PC-9 (cell line): Measurements from ENCODE around the gene TMEM94. TPM values are rescaled to one million over a fixed set of nuclear protein-coding genes. Genes with fewer than 3 reads are reported as not detected.

Source experiments
- BruUV-seq: library from RNA; stranded (reverse); fragments of 400-500 nt; replicated peaks from 2 replicates; lab custom pipeline; 2021; lab: Mats Ljungman, UMichigan
- CTCF ChIA-PET: fragments of 300-600 bp; sonication (Branson Sonifier 250); formaldehyde crosslinking; loops from one replicate; lab custom pipeline; 2022; ENCODE audit warnings: antibody characterized with exemption; lab: Charles Lee
- POLR2A ChIA-PET: fragments of 300-600 bp; sonication (Branson Sonifier 250); formaldehyde crosslinking; loops from one replicate; lab custom pipeline; 2022; ENCODE audit warnings: antibody characterized with exemption; ENCODE audit not compliant: unreplicated experiment; lab: Charles Lee
- DNase-seq, 2 experiments: peaks; one replicate each; pipeline versions ENCODE4 v3.0.0 to v3.0.0-alpha.2; 2015 to 2022; ENCODE audit warnings: mixed read lengths in 1 of 2
- H2AFZ ChIP-seq: fragments of 200-600 bp; sonication (generic); 2 replicates; pipeline ENCODE4 v1.8.1; 2017; ENCODE audit warnings: antibody characterized with exemption
- H3F3A ChIP-seq: fragments of 200-600 bp; sonication (generic); 2 replicates; pipeline ENCODE4 v1.8.1; 2017; ENCODE audit warnings: antibody characterized with exemption, mild to moderate bottlenecking, low read depth; ENCODE audit not compliant: insufficient read depth
- H3K27ac ChIP-seq: fragments of 200-600 bp; sonication (generic); 2 replicates; pipeline ENCODE4 v1.6.1; 2016; ENCODE audit warnings: mixed run types
- H3K27me3 ChIP-seq: fragments of 200-600 bp; sonication (generic); 2 replicates; pipeline ENCODE4 v1.6.1; 2016; ENCODE audit warnings: low read depth, mixed run types; ENCODE audit not compliant: insufficient read depth
- H3K36me3 ChIP-seq: fragments of 200-600 bp; sonication (generic); 2 replicates; pipeline ENCODE4 v1.6.1; 2016; ENCODE audit warnings: low read depth, mixed run types
- H3K4me1 ChIP-seq: fragments of 200-600 bp; sonication (generic); replicated peaks from 2 replicates; pipeline ENCODE4 v1.6.1; 2016; ENCODE audit warnings: mixed run types; ENCODE audit not compliant: insufficient read depth
- H3K4me2 ChIP-seq: fragments of 200-600 bp; sonication (generic); 2 replicates; pipeline ENCODE4 v1.6.1; 2017; ENCODE audit warnings: mixed run types
- H3K4me3 ChIP-seq: fragments of 200-600 bp; sonication (generic); 2 replicates; pipeline ENCODE4 v1.6.1; 2016; ENCODE audit warnings: mixed run types
- H3K79me2 ChIP-seq: fragments of 200-600 bp; sonication (generic); 2 replicates; pipeline ENCODE4 v1.6.1; 2017; ENCODE audit warnings: low read depth, mixed run types
- H3K9me2 ChIP-seq: fragments of 200-600 bp; sonication (generic); 2 replicates; pipeline ENCODE4 v1.8.1; 2017; ENCODE audit warnings: mild to moderate bottlenecking; ENCODE audit not compliant: insufficient read depth
- H3K9me3 ChIP-seq: fragments of 200-600 bp; sonication (generic); 2 replicates; pipeline ENCODE4 v1.8.1; 2016; ENCODE audit warnings: low read depth; ENCODE audit not compliant: insufficient read depth
- H4K20me1 ChIP-seq: fragments of 200-600 bp; sonication (generic); 2 replicates; pipeline ENCODE4 v1.8.1; 2017; ENCODE audit not compliant: insufficient read depth
- EZH2 ChIP-seq: fragments of 200-600 bp; sonication (generic); IDR thresholded peaks from 2 replicates; pipeline ENCODE4 v1.8.0; 2017; ENCODE audit warnings: antibody characterized with exemption, low read depth
- intact Hi-C: fragments of 100-400 bp; cut with micrococcal nuclease; formaldehyde crosslinking; loops from one replicate; pipeline ENCODE4 v1.10.0; 2022; ENCODE audit not compliant: unreplicated experiment
- total RNA-seq: library from RNA; stranded (reverse); gene quantifications from 2 replicates; pipeline ENCODE4 v1.2.3, GENCODE V29; 2021
- TF ChIP-seq, protein P1 (sequence below): fragments of 200-600 bp; sonication (generic); conservative IDR thresholded peaks from 2 replicates; pipeline ENCODE4 v1.6.1; 2017; ENCODE audit warnings: mixed run types, antibody characterized with exemption, mild to moderate bottlenecking, moderate library complexity

The TMEM94 gene
- total RNA-seq, 1 experiment from 2014 or later, result 78.9 TPM

DNA sequence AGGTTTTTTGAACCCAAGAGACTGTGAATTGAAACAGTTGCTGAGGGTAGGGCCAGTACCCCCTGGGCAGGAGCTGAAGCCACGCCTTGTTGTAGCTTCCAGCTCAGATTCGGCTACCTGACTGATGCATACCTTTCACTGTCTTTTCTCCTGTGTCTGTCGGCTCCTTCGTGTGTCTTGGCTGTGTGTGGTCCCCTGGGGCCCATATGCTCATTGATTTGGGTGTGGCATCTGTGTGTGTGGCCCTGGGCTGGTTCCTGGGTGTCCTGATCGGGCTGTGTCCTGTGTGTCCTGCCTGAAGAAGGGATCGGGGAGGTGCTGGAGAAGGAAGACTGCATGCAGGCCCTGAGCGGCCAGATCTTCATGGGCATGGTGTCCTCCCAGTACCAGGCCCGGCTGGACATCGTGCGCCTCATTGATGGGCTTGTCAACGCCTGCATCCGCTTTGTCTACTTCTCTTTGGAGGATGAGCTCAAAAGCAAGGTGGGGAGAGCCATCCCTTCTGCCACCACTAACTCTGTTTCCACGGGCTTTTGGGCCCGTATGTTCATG is 38.0 kb downstream of the TMEM94 start:
- Histone ChIP-seq H3F3A (no peaks in the 10 kb centered on the region), H3K27ac (no peak overlapping the region), H3K27me3 (no peaks in the 10 kb centered on the region), H3K79me2 (no peaks in the 10 kb centered on the region), H3K4me3 (no peak overlapping the region), H3K4me2 (no peak overlapping the region), H3K4me1 (no peaks in the 10 kb centered on the region), H3K9me3 (no peaks in the 10 kb centered on the region), H2AFZ (no peak overlapping the region), H4K20me1 (no peaks in the 10 kb centered on the region), H3K36me3 (no peaks in the 10 kb centered on the region), H3K9me2 (no peaks in the 10 kb centered on the region)
- no TSS peak for BruUV-seq
- ChIA-PET CTCF (interaction anchor here (0.7 kb wide), 1 partner anchor 18 kb away, joined by 3 read pairs; no protein-coding TSS in a partner anchor), POLR2A (interaction anchor here (0.6 kb wide), 1 partner anchor 147 kb away, joined by 4 read pairs; no protein-coding TSS in a partner anchor)
- intact Hi-C loops, result no loop called here
- no peak for DNase-seq
- no peak for TF ChIP-seq EZH2

DNA sequence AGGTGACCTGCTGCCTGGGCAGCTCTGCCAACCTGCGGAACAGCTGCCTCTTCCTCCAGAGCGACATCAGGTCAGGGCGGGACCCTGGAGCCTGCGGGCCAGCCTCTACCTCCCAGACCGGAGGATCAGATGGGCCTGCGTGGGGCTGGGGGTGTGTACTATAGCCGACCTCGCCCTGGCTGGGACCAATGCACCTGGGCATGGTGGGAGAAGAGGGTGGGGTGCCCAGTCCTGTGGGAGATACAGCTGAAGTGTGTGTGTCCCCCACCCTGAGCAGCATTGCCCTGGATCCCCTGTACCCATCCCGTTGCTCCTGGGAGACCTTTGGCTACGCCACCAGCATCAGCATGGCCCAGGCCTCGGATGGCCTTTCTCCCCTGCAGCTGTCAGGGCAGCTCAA is 39.6 kb downstream of the TMEM94 start:
- H4K20me1 ChIP-seq, result no peaks in the 10 kb centered on the region
- no peaks in the 10 kb centered on the region for H3K9me2 ChIP-seq
- H3K79me2 ChIP-seq, result no peaks in the 10 kb centered on the region
- BruUV-seq, result no TSS peak
- no peak for DNase-seq
- H3K4me2 ChIP-seq, result no peak overlapping the region
- ChIA-PET CTCF (no interaction called here), POLR2A (no interaction called here)
- H3K4me1 ChIP-seq, result no peaks in the 10 kb centered on the region
- no peak overlapping the region for H3K27ac ChIP-seq
- intact Hi-C loops, result loop anchor here (5.0 kb wide), 1 partner anchor 69 kb away; no protein-coding TSS in a partner anchor
- H3F3A ChIP-seq, result no peaks in the 10 kb centered on the region
- TF ChIP-seq EZH2, result no peak
- H3K4me3 ChIP-seq, result no peak overlapping the region
- H3K9me3 ChIP-seq, result no peaks in the 10 kb centered on the region
- no peaks in the 10 kb centered on the region for H3K36me3 ChIP-seq
- no peak overlapping the region for H2AFZ ChIP-seq
- H3K27me3 ChIP-seq, result no peaks in the 10 kb centered on the region

DNA sequence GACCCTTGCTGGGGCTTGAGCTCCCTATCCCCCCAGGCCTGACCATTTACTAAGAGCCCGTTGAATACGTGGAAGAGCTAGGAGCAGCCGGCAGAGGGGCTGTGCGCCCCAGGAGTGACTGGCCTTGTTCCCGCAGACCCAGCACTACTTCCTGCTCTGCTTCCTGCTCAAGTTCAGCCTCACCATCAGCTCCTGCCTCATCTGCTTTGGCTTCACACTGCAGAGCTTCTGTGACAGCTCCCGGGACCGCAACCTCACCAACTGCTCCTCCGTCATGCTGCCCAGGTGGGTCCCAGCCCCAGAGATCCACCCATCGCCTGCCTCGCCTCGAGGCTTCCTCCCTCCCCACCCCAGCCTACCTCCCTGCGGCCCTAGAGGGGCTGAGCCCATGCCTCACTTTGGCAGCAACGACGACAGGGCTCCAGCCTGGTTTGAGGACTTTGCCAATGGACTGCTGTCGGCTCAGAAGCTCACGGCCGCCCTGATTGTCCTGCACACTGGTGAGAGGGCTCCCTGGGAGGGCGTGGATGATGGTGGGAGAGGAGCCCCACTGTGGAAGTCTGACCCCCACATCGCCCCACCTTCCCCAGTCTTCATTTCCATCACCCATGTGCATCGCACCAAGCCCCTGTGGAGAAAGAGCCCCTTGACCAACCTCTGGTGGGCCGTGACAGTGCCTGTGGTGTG is 41.7 kb downstream of the TMEM94 start:
- BruUV-seq, result no TSS peak

More for the DNA sequence above, 41.7 kb downstream of the TMEM94 start:
- intact Hi-C loops, result loop anchor here (5.0 kb wide), 1 partner anchor 71 kb away; no protein-coding TSS in a partner anchor
- no peaks in the 10 kb centered on the region for H3F3A ChIP-seq
- H3K4me3 ChIP-seq, result no peak overlapping the region
- H3K4me1 ChIP-seq, result no peaks in the 10 kb centered on the region
- H2AFZ ChIP-seq, result no peak overlapping the region
- H3K4me2 ChIP-seq, result no peak overlapping the region
- POLR2A ChIA-PET, result no interaction called here
- H3K27ac ChIP-seq, result no peak overlapping the region
- CTCF ChIA-PET, result no interaction called here
- TF ChIP-seq EZH2, result no peak
- TF ChIP-seq, protein P1, sequence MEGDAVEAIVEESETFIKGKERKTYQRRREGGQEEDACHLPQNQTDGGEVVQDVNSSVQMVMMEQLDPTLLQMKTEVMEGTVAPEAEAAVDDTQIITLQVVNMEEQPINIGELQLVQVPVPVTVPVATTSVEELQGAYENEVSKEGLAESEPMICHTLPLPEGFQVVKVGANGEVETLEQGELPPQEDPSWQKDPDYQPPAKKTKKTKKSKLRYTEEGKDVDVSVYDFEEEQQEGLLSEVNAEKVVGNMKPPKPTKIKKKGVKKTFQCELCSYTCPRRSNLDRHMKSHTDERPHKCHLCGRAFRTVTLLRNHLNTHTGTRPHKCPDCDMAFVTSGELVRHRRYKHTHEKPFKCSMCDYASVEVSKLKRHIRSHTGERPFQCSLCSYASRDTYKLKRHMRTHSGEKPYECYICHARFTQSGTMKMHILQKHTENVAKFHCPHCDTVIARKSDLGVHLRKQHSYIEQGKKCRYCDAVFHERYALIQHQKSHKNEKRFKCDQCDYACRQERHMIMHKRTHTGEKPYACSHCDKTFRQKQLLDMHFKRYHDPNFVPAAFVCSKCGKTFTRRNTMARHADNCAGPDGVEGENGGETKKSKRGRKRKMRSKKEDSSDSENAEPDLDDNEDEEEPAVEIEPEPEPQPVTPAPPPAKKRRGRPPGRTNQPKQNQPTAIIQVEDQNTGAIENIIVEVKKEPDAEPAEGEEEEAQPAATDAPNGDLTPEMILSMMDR, result no peak
- H4K20me1 ChIP-seq, result no peaks in the 10 kb centered on the region
- no peaks in the 10 kb centered on the region for H3K9me3 ChIP-seq
- H3K9me2 ChIP-seq, result no peaks in the 10 kb centered on the region
- H3K27me3 ChIP-seq, result no peaks in the 10 kb centered on the region
- H3K79me2 ChIP-seq, result no peaks in the 10 kb centered on the region
- DNase-seq, result no peak
- H3K36me3 ChIP-seq, result no peaks in the 10 kb centered on the region
